Measurements from ENCODE around the gene DRG2.

DRG2 gene

GRCh38 chr17:18043491-18043890 is 44.3 kb upstream of the DRG2 start:
- H2BK12ac ChIP-seq (ENCODE audit: low read length in 2 of 2): no peak overlapping the region
- peaks cover 34% of the 10 kb centered on the region for H3K79me1 ChIP-seq (replicated peaks; ENCODE audit: low read length, poor library complexity, severe bottlenecking)
- 91% methylated on average over 1 of the region's 1 CpG for WGBS
- H4K91ac ChIP-seq (ENCODE audit: low read length): no peak overlapping the region
- no peak overlapping the region for H4K8ac ChIP-seq (ENCODE audit: low read length)
- H2BK5ac ChIP-seq (ENCODE audit: low read depth, low read length, poor library complexity, severe bottlenecking): no peak overlapping the region
- H3K14ac ChIP-seq (ENCODE audit: low read length in 2 of 2): no peak overlapping the region
- no peak overlapping the region for H3K4me2 ChIP-seq (ENCODE audit: low read length, poor library complexity, severe bottlenecking)
- H2BK120ac ChIP-seq (ENCODE audit: low read depth, low read length): no peak overlapping the region
- H3K4me1 ChIP-seq (ENCODE audit: control insufficient read depth, insufficient read depth, low read depth, low read length): peaks cover 25% of the 10 kb centered on the region
- no peak overlapping the region for H2AFZ ChIP-seq (ENCODE audit: low read depth, low read length)
- no peaks in the 10 kb centered on the region for H3K27me3 ChIP-seq (ENCODE audit: control insufficient read depth in 1 of 2, insufficient read depth in 1 of 2, low read length in 2 of 2)
- H3K9ac ChIP-seq (ENCODE audit: low read length): peak overlapping the region; percentile 15
- no peak overlapping the region for H3K23ac ChIP-seq (ENCODE audit: low read length in 2 of 2)
- DNase-seq: peak; percentile 30
- no peak overlapping the region for H2AK5ac ChIP-seq (ENCODE audit: low read length, severe bottlenecking)
- H3K4ac ChIP-seq (ENCODE audit: low read depth in 1 of 2, low read length in 2 of 2): no peak overlapping the region
- no peak overlapping the region for H3K27ac ChIP-seq (ENCODE audit: low read length, poor library complexity, severe bottlenecking)
- H3K18ac ChIP-seq (ENCODE audit: low read depth in 1 of 2, low read length in 2 of 2): no peak overlapping the region
- no peak overlapping the region for H2BK15ac ChIP-seq (ENCODE audit: low read depth, poor library complexity, severe bottlenecking)
- peaks cover 7 to 41% of the 10 kb centered on the region in 2 experiments for H3K36me3 ChIP-seq (ENCODE audit: control insufficient read depth in 1 of 2, insufficient read depth in 2 of 2, low read depth in 1 of 2, low read length in 2 of 2)
- no peaks in the 10 kb centered on the region for H3K9me3 ChIP-seq (ENCODE audit: control insufficient read depth, low read length)
- no peak overlapping the region for H3K4me3 ChIP-seq (ENCODE audit: insufficient read depth in 1 of 2, low read depth in 1 of 2, low read length in 2 of 2)

- Histone ChIP-seq H3K4me1 (ENCODE audit: control insufficient read depth, insufficient read depth, low read depth, low read length) (peaks cover 25% of the 10 kb centered on the region), H3K36me3 (ENCODE audit: control insufficient read depth in 1 of 2, insufficient read depth in 2 of 2, low read depth in 1 of 2, low read length in 2 of 2) (peaks cover 7 to 45% of the 10 kb centered on the region in 2 experiments), H4K8ac (ENCODE audit: low read length) (no peak overlapping the region), H3K23ac (ENCODE audit: low read length in 2 of 2) (no peak overlapping the region), H3K27me3 (ENCODE audit: control insufficient read depth in 1 of 2, insufficient read depth in 1 of 2, low read length in 2 of 2) (no peaks in the 10 kb centered on the region), H3K27ac (ENCODE audit: low read length, poor library complexity, severe bottlenecking) (no peak overlapping the region), H3K14ac (ENCODE audit: low read length in 2 of 2) (no peak overlapping the region), H2BK120ac (ENCODE audit: low read depth, low read length) (no peak overlapping the region), H3K4ac (ENCODE audit: low read depth in 1 of 2, low read length in 2 of 2) (no peak overlapping the region), H3K4me2 (ENCODE audit: low read length, poor library complexity, severe bottlenecking) (no peak overlapping the region), H2BK15ac (ENCODE audit: low read depth, poor library complexity, severe bottlenecking) (no peak overlapping the region), H3K79me1 (replicated peaks; ENCODE audit: low read length, poor library complexity, severe bottlenecking) (peaks cover 31% of the 10 kb centered on the region), H4K91ac (ENCODE audit: low read length) (no peak overlapping the region), H3K9ac (ENCODE audit: low read length) (peak overlapping the region; percentile 9), H2AFZ (ENCODE audit: low read depth, low read length) (no peak overlapping the region), H3K4me3 (ENCODE audit: insufficient read depth in 1 of 2, low read depth in 1 of 2, low read length in 2 of 2) (no peak overlapping the region), H2BK12ac (ENCODE audit: low read length in 2 of 2) (no peak overlapping the region), H2AK5ac (ENCODE audit: low read length, severe bottlenecking) (peak overlapping the region; percentile 54), H3K9me3 (ENCODE audit: control insufficient read depth, low read length) (no peaks in the 10 kb centered on the region), H3K18ac (ENCODE audit: low read depth in 1 of 2, low read length in 2 of 2) (no peak overlapping the region), H2BK5ac (ENCODE audit: low read depth, low read length, poor library complexity, severe bottlenecking) (no peak overlapping the region)
- 94% methylated on average over 3 of the region's 3 CpGs for WGBS
- DNase-seq: no peak
Observed at GRCh38 chr17:18044609-18045008, 43.1 kb upstream of the DRG2 start.

GRCh38 chr17:18045691-18046350 is 41.9 kb upstream of the DRG2 start:
- H3K23ac ChIP-seq (ENCODE audit: low read length in 2 of 2): no peak overlapping the region
- peaks cover 25% of the 10 kb centered on the region for H3K79me1 ChIP-seq (replicated peaks; ENCODE audit: low read length, poor library complexity, severe bottlenecking)
- H3K4me3 ChIP-seq (ENCODE audit: insufficient read depth in 1 of 2, low read depth in 1 of 2, low read length in 2 of 2): no peak overlapping the region
- H3K27ac ChIP-seq (ENCODE audit: low read length, poor library complexity, severe bottlenecking): peak overlapping the region; percentile 60
- H3K27me3 ChIP-seq (ENCODE audit: control insufficient read depth in 1 of 2, insufficient read depth in 1 of 2, low read length in 2 of 2): no peaks in the 10 kb centered on the region
- no peak overlapping the region for H3K14ac ChIP-seq (ENCODE audit: low read length in 2 of 2)
- H3K9ac ChIP-seq (ENCODE audit: low read length): no peak overlapping the region
- no peak overlapping the region for H4K8ac ChIP-seq (ENCODE audit: low read length)
- H3K4me1 ChIP-seq (ENCODE audit: control insufficient read depth, insufficient read depth, low read depth, low read length): peaks cover 17% of the 10 kb centered on the region
- H3K9me3 ChIP-seq (ENCODE audit: control insufficient read depth, low read length): no peaks in the 10 kb centered on the region
- no peak overlapping the region for H3K18ac ChIP-seq (ENCODE audit: low read depth in 1 of 2, low read length in 2 of 2)
- H2BK5ac ChIP-seq (ENCODE audit: low read depth, low read length, poor library complexity, severe bottlenecking): no peak overlapping the region
- no peak overlapping the region for H2BK120ac ChIP-seq (ENCODE audit: low read depth, low read length)
- no peak overlapping the region for H3K4ac ChIP-seq (ENCODE audit: low read depth in 1 of 2, low read length in 2 of 2)
- no peak overlapping the region for H2BK12ac ChIP-seq (ENCODE audit: low read length in 2 of 2)
- no peak overlapping the region for H4K91ac ChIP-seq (ENCODE audit: low read length)
- H3K4me2 ChIP-seq (ENCODE audit: low read length, poor library complexity, severe bottlenecking): no peak overlapping the region
- no peak overlapping the region for H2AFZ ChIP-seq (ENCODE audit: low read depth, low read length)
- H3K36me3 ChIP-seq (ENCODE audit: control insufficient read depth in 1 of 2, insufficient read depth in 2 of 2, low read depth in 1 of 2, low read length in 2 of 2): peaks cover 7 to 57% of the 10 kb centered on the region in 2 experiments
- H2BK15ac ChIP-seq (ENCODE audit: low read depth, poor library complexity, severe bottlenecking): no peak overlapping the region
- 71% methylated on average over 2 of the region's 3 CpGs for WGBS
- no peak for DNase-seq
- H2AK5ac ChIP-seq (ENCODE audit: low read length, severe bottlenecking): no peak overlapping the region

- Histone ChIP-seq H2BK5ac (ENCODE audit: low read depth, low read length, poor library complexity, severe bottlenecking) (no peak overlapping the region), H3K4me3 (ENCODE audit: insufficient read depth in 1 of 2, low read depth in 1 of 2, low read length in 2 of 2) (no peak overlapping the region), H2BK15ac (ENCODE audit: low read depth, poor library complexity, severe bottlenecking) (no peak overlapping the region), H3K14ac (ENCODE audit: low read length in 2 of 2) (no peak overlapping the region), H3K27me3 (ENCODE audit: control insufficient read depth in 1 of 2, insufficient read depth in 1 of 2, low read length in 2 of 2) (no peaks in the 10 kb centered on the region), H3K9me3 (ENCODE audit: control insufficient read depth, low read length) (no peaks in the 10 kb centered on the region), H3K23ac (ENCODE audit: low read length in 2 of 2) (no peak overlapping the region), H2BK120ac (ENCODE audit: low read depth, low read length) (no peak overlapping the region), H4K91ac (ENCODE audit: low read length) (no peak overlapping the region), H3K4me2 (ENCODE audit: low read length, poor library complexity, severe bottlenecking) (no peak overlapping the region), H3K4me1 (ENCODE audit: control insufficient read depth, insufficient read depth, low read depth, low read length) (peaks cover 4% of the 10 kb centered on the region), H3K36me3 (ENCODE audit: control insufficient read depth in 1 of 2, insufficient read depth in 2 of 2, low read depth in 1 of 2, low read length in 2 of 2) (peaks cover 36 to 71% of the 10 kb centered on the region in 2 experiments), H2AFZ (ENCODE audit: low read depth, low read length) (no peak overlapping the region), H2AK5ac (ENCODE audit: low read length, severe bottlenecking) (no peak overlapping the region), H3K9ac (ENCODE audit: low read length) (no peak overlapping the region), H2BK12ac (ENCODE audit: low read length in 2 of 2) (no peak overlapping the region), H3K79me1 (replicated peaks; ENCODE audit: low read length, poor library complexity, severe bottlenecking) (no peaks in the 10 kb centered on the region), H3K18ac (ENCODE audit: low read depth in 1 of 2, low read length in 2 of 2) (no peak overlapping the region), H3K27ac (ENCODE audit: low read length, poor library complexity, severe bottlenecking) (no peak overlapping the region), H3K4ac (ENCODE audit: low read depth in 1 of 2, low read length in 2 of 2) (no peak overlapping the region), H4K8ac (ENCODE audit: low read length) (no peak overlapping the region)
- no peak for DNase-seq
- 95% methylated on average over 5 of the region's 6 CpGs for WGBS
Observed at GRCh38 chr17:18055597-18055996, 32.2 kb upstream of the DRG2 start.

Data from mesenchymal stem cell (in vitro differentiated cells and primary cell).